IPS-20b (cell line): ENCODE measurements around the gene CD101.
"Not testable (repeated sequence)": the region's sequence is repeated elsewhere in the genome, so short reads cannot be mapped to it uniquely, and the experiment has no call there.

Experiments
- H3K27ac ChIP-seq: one replicate; pipeline ENCODE4 v1.5.1; 2013; ENCODE audit warnings: low read length
- H3K27me3 ChIP-seq: 2 replicates; pipeline ENCODE4 v1.6.1; 2013; ENCODE audit warnings: mild to moderate bottlenecking, low read length, inconsistent platforms; ENCODE audit not compliant: insufficient read depth
- H3K36me3 ChIP-seq: 2 replicates; pipeline ENCODE4 v1.6.1; 2013; ENCODE audit warnings: low read depth, mild to moderate bottlenecking, inconsistent platforms, low read length, moderate library complexity; ENCODE audit not compliant: insufficient read depth
- H3K4me1 ChIP-seq: 2 replicates; pipeline ENCODE4 v1.6.1; 2013; ENCODE audit warnings: mild to moderate bottlenecking, control low read depth, inconsistent platforms, low read length, moderate library complexity; ENCODE audit not compliant: insufficient read depth
- H3K4me3 ChIP-seq: 2 replicates; pipeline ENCODE4 v1.5.1; 2013; ENCODE audit warnings: mild to moderate bottlenecking, low read length, inconsistent platforms
- H3K9ac ChIP-seq: 2 replicates; pipeline ENCODE4 v1.6.1; 2013; ENCODE audit warnings: low read depth, mild to moderate bottlenecking, inconsistent platforms, low read length, moderate library complexity
- H3K9me3 ChIP-seq: 2 replicates; pipeline ENCODE4 v1.6.1; 2013; ENCODE audit warnings: mild to moderate bottlenecking, low read depth, low read length, inconsistent platforms; ENCODE audit not compliant: insufficient read depth

Gene CD101

GRCh38 chr1:116968724-116969123 lies 32.8 kb upstream of the CD101 start:
- Histone ChIP-seq H3K27ac (no peak overlapping the region), H3K36me3 (peaks cover 38% of the 10 kb centered on the region), H3K9me3 (peaks cover 2% of the 10 kb centered on the region; the same call in 1 of the 2 replicates), H3K27me3 (no peaks in the 10 kb centered on the region), H3K9ac (no peak overlapping the region), H3K4me3 (no peak overlapping the region), H3K4me1 (no peaks in the 10 kb centered on the region)

DNA sequence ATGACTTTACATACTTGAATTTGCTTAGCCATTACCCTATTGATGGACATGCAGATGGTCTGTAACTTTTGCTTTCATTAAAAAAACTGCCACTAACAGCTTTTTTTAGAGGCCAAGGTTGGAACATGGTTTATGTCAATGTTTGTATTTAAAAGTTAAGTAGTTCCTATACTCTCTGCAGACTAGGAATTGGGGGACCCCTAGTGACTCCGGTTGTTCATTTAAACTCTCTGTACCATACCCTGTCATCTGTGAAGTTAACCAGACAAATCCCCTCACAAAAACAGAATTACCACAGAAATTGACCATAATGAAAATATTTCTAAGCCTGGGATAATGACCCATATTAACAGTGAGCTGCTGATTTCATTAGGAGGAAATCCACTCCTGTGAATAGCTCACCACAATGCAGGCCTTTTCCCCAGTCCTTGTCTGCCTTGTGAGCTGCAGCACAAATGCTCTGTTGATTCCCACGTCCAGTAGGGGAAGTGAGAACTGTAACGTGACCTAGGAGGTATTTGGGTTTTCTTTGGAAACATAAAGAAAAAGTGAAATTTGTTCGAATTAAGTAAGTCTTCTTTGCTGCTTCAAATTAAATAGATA lies 30.2 kb upstream of the CD101 start:
- Histone ChIP-seq H3K27me3 (no peaks in the 10 kb centered on the region), H3K4me3 (no peak overlapping the region), H3K9ac (no peak overlapping the region), H3K27ac (no peak overlapping the region), H3K36me3 (peaks cover 43% of the 10 kb centered on the region), H3K4me1 (no peaks in the 10 kb centered on the region), H3K9me3 (peaks cover 15% of the 10 kb centered on the region)

- Histone ChIP-seq H3K9ac (no peak overlapping the region), H3K27ac (no peak overlapping the region), H3K36me3 (peaks cover 37% of the 10 kb centered on the region), H3K9me3 (peaks cover 15% of the 10 kb centered on the region), H3K27me3 (no peaks in the 10 kb centered on the region), H3K4me1 (no peaks in the 10 kb centered on the region), H3K4me3 (no peak overlapping the region)
These were observed 29.4 kb upstream of the CD101 start for GRCh38 chr1:116971965-116972673.

- no peak overlapping the region for H3K4me3 ChIP-seq
- no peaks in the 10 kb centered on the region for H3K27me3 ChIP-seq
- H3K27ac ChIP-seq: no peak overlapping the region
- peaks cover 31% of the 10 kb centered on the region for H3K36me3 ChIP-seq
- H3K9me3 ChIP-seq: peaks cover 15% of the 10 kb centered on the region
- H3K4me1 ChIP-seq: no peaks in the 10 kb centered on the region
- H3K9ac ChIP-seq: no peak overlapping the region
These were observed 28.9 kb upstream of the CD101 start for GRCh38 chr1:116972674-116973030.

DNA sequence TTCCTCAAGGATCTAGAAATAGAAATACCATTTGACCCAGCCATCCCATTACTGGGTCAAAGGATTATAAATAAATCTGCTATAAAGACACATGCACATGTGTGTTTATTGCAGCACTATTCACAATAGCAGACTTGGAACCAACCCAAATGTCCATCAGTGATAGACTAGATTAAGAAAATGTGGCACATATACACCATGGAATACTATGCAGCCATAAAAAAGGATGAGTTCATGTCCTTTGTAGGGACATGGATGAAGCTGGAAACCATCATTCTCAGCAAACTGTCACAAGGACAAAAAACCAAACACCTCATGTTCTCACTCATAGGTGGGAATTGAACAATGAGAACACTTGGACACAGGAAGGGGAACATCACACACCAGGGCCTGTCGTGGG lies 21.3 kb upstream of the CD101 start:
- not testable (repeated sequence) for H3K4me1 ChIP-seq, H3K4me3 ChIP-seq, H3K27ac ChIP-seq, H3K27me3 ChIP-seq, H3K9ac ChIP-seq, H3K9me3 ChIP-seq
- H3K36me3 ChIP-seq: peaks cover 16% of the 10 kb centered on the region; the same call in 1 of the 2 replicates

- Histone ChIP-seq H3K9ac (no peak overlapping the region), H3K4me3 (no peak overlapping the region), H3K9me3 (no peaks in the 10 kb centered on the region), H3K36me3 (0 out of 2 replicates have a peak, but pooled peaks cover 10% of the 10 kb centered on the region), H3K27me3 (no peaks in the 10 kb centered on the region), H3K27ac (no peak overlapping the region), H3K4me1 (no peaks in the 10 kb centered on the region)
These were observed 20.0 kb upstream of the CD101 start for GRCh38 chr1:116981521-116982037.

DNA sequence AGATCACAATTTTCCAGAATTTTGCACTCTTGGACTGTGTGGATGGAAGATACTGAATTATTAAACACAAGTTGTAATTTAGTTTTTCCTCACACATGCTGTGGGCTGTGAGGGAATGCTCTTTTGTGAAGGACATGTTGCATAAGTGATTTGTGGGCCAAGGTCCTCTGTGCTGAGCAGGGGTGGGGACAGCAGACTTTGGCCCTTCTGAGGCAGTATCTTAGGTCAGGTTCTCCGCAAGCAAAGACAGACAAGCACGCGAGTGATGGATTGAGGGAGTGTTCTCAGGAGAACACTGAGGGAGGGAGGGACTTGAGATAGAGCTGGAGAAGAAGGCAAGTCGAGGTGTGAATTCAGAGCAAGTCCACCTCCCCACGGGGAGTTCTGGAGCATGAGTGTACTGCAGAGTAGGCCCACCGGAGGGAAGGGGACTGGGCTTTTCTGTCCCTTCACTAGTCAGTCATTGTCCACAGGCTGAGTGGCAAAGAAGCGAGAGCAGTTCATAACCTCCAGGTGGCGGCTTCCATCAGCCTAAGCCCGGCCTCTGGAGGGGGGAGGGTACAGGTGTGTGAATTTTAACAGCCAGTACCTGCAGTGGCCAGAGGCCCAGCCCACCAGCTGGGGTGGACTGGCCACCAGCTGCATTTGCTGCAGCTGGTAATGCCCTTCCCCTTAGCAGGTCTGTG lies 19.1 kb upstream of the CD101 start:
- H3K9ac ChIP-seq: no peak overlapping the region
- no peaks in the 10 kb centered on the region for H3K27me3 ChIP-seq
- H3K4me3 ChIP-seq: no peak overlapping the region
- H3K36me3 ChIP-seq: 0 out of 2 replicates have a peak, but pooled peaks cover 14% of the 10 kb centered on the region
- H3K4me1 ChIP-seq: no peaks in the 10 kb centered on the region
- no peaks in the 10 kb centered on the region for H3K9me3 ChIP-seq
- no peak overlapping the region for H3K27ac ChIP-seq

DNA sequence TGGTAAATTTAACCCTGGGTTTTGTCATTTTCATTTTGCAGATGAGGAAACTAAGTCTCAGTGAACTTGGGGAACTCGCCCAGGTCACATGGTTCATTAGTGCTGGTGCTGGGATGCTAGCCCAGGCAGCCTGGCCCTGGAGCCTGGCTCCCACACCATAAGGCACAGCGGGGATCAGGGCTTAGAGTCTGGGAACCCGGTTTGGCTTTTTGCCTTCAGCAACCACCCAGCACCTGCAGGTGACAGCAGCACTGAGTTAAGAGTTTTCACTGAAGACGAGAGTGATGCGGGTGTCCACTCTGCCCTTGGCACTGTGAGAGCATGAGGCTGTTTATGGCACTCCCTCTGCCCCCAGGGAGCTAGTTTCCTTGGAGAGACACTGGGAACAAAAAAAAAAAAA lies 18.4 kb upstream of the CD101 start:
- Histone ChIP-seq H3K27me3 (no peaks in the 10 kb centered on the region), H3K4me3 (no peak overlapping the region), H3K36me3 (peaks cover 14% of the 10 kb centered on the region; the same call in 1 of the 2 replicates), H3K9me3 (no peaks in the 10 kb centered on the region), H3K9ac (no peak overlapping the region), H3K4me1 (no peaks in the 10 kb centered on the region), H3K27ac (no peak overlapping the region)

GRCh38 chr1:116983678-116984077 lies 17.9 kb upstream of the CD101 start:
- Histone ChIP-seq H3K9ac (no peak overlapping the region), H3K36me3 (peaks cover 14% of the 10 kb centered on the region; the same call in 1 of the 2 replicates), H3K27me3 (no peaks in the 10 kb centered on the region), H3K4me1 (no peaks in the 10 kb centered on the region), H3K4me3 (no peak overlapping the region), H3K9me3 (no peaks in the 10 kb centered on the region), H3K27ac (no peak overlapping the region)

- peaks cover 14% of the 10 kb centered on the region; the same call in 1 of the 2 replicates for H3K36me3 ChIP-seq
- no peaks in the 10 kb centered on the region for H3K9me3 ChIP-seq
- H3K27ac ChIP-seq: no peak overlapping the region
- no peaks in the 10 kb centered on the region for H3K27me3 ChIP-seq
- H3K9ac ChIP-seq: no peak overlapping the region
- no peak overlapping the region for H3K4me3 ChIP-seq
- no peaks in the 10 kb centered on the region for H3K4me1 ChIP-seq
These were observed 17.0 kb upstream of the CD101 start for GRCh38 chr1:116984406-116985160.

DNA sequence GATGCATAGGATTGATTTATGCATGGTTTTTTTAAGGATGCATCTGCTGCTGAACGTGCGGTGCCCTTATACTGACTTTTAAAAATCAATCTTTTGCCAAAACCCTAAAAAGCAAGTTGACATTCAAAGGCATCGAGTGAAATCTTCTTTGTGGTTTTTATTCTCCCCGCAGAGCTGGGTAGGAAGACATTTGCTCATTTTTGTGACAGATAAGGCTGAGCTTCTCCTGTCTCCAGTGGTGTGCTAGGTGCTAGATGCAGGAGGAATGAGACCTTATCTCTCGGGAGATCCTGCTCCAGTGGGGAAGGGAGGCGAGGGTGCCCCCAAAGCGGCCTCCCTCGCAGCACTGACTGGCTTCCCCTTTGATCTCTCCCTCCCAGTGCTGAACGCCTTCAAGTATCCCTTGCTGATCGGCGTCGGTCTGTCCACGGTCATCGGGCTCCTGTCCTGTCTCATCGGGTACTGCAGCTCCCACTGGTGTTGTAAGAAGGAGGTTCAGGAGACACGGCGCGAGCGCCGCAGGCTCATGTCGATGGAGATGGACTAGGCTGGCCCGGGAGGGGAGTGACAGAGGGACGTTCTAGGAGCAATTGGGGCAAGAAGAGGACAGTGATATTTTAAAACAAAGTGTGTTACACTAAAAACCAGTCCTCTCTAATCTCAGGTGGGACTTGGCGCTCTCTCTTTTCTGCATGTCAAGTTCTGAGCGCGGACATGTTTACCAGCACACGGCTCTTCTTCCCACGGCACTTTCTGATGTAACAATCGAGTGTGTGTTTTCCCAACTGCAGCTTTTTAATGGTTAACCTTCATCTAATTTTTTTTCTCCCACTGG lies 14.9 kb upstream of the CD101 start:
- H3K4me3 ChIP-seq: no peak overlapping the region
- no peaks in the 10 kb centered on the region for H3K9me3 ChIP-seq
- no peak overlapping the region for H3K27ac ChIP-seq
- H3K9ac ChIP-seq: no peak overlapping the region
- no peaks in the 10 kb centered on the region for H3K27me3 ChIP-seq
- H3K36me3 ChIP-seq: peaks cover 23% of the 10 kb centered on the region
- H3K4me1 ChIP-seq: peaks cover under 1% of the 10 kb centered on the region; the same call in 1 of the 2 replicates
